Mesenchymal stem cell (in vitro differentiated cells and primary cell): ENCODE measurements around the gene UBL3.

Experiments used
- DNase-seq: peaks from one replicate; pipeline ENCODE4 v3.0.0-alpha.2; 2013
- H2AFZ ChIP-seq: one replicate; pipeline ENCODE4 v1.6.1; 2013; ENCODE audit warnings: low read depth, mild to moderate bottlenecking, control low read depth, inconsistent platforms, low read length, moderate library complexity
- H2AK5ac ChIP-seq: 2 replicates; pipeline ENCODE4 v1.6.1; 2013; ENCODE audit warnings: low read length, moderate library complexity, mild to moderate bottlenecking, inconsistent platforms; ENCODE audit not compliant: severe bottlenecking
- H2BK120ac ChIP-seq: one replicate; pipeline ENCODE4 v1.6.1; 2013; ENCODE audit warnings: low read depth, mild to moderate bottlenecking, inconsistent platforms, low read length, moderate library complexity
- H2BK12ac ChIP-seq, 2 experiments: one replicate each; pipeline ENCODE4 v1.6.1; 2013; ENCODE audit warnings: inconsistent platforms in 2 of 2, low read length in 2 of 2, mild to moderate bottlenecking in 2 of 2, moderate library complexity in 2 of 2, control low read depth in 1 of 2
- H2BK15ac ChIP-seq: one replicate; pipeline ENCODE4 v1.6.1; 2013; ENCODE audit warnings: mild to moderate bottlenecking, low read depth, inconsistent platforms; ENCODE audit not compliant: poor library complexity, severe bottlenecking
- H2BK5ac ChIP-seq: 2 replicates; pipeline ENCODE4 v1.6.1; 2013; ENCODE audit warnings: low read depth, mild to moderate bottlenecking, low read length, control low read depth, inconsistent platforms; ENCODE audit not compliant: poor library complexity, severe bottlenecking
- H3K14ac ChIP-seq, 2 experiments: one replicate each; pipeline ENCODE4 v1.6.1; 2013; ENCODE audit warnings: inconsistent platforms in 2 of 2, low read length in 2 of 2, control low read depth in 1 of 2, mild to moderate bottlenecking in 1 of 2, moderate library complexity in 1 of 2
- H3K18ac ChIP-seq, 2 experiments: one replicate each; pipeline ENCODE4 v1.6.1; 2013; ENCODE audit warnings: inconsistent platforms in 2 of 2, low read length in 2 of 2, control low read depth in 1 of 2, low read depth in 1 of 2, mild to moderate bottlenecking in 1 of 2
- H3K23ac ChIP-seq, 2 experiments: one replicate each; pipeline ENCODE4 v1.6.1; 2013; ENCODE audit warnings: inconsistent platforms in 2 of 2, low read length in 2 of 2, mild to moderate bottlenecking in 2 of 2, moderate library complexity in 2 of 2, control low read depth in 1 of 2
- H3K27ac ChIP-seq: 2 replicates; pipeline ENCODE4 v1.5.1; 2013; ENCODE audit warnings: mild to moderate bottlenecking, moderate library complexity, low read length, control low read depth, inconsistent platforms; ENCODE audit not compliant: poor library complexity, severe bottlenecking
- H3K27me3 ChIP-seq, 2 experiments: 2 replicates each; pipeline versions ENCODE4 v1.6.1 to v1.7.0; 2013; ENCODE audit warnings: low read length in 2 of 2, mild to moderate bottlenecking in 2 of 2, moderate library complexity in 2 of 2, control low read depth in 1 of 2, inconsistent platforms in 1 of 2; ENCODE audit not compliant: control insufficient read depth in 1 of 2, insufficient read depth in 1 of 2
- H3K36me3 ChIP-seq, 2 experiments: 2 replicates each; pipeline versions ENCODE4 v1.6.1 to v1.7.0; 2013; ENCODE audit warnings: low read length in 2 of 2, control low read depth in 1 of 2, inconsistent platforms in 1 of 2, low read depth in 1 of 2, mild to moderate bottlenecking in 1 of 2; ENCODE audit not compliant: insufficient read depth in 2 of 2, control insufficient read depth in 1 of 2
- H3K4ac ChIP-seq, 2 experiments: one replicate each; pipeline ENCODE4 v1.6.1; 2013; ENCODE audit warnings: inconsistent platforms in 2 of 2, low read length in 2 of 2, mild to moderate bottlenecking in 2 of 2, moderate library complexity in 2 of 2, control low read depth in 1 of 2, low read depth in 1 of 2
- H3K4me1 ChIP-seq: 2 replicates; pipeline ENCODE4 v1.6.1; 2013; ENCODE audit warnings: low read depth, low read length, control low read depth; ENCODE audit not compliant: control insufficient read depth, insufficient read depth
- H3K4me2 ChIP-seq: 2 replicates; pipeline ENCODE4 v1.6.1; 2013; ENCODE audit warnings: low read length, mild to moderate bottlenecking, inconsistent platforms; ENCODE audit not compliant: poor library complexity, severe bottlenecking
- H3K4me3 ChIP-seq, 2 experiments: 2 replicates each; pipeline versions ENCODE4 v1.5.1 to v1.7.0; 2013; ENCODE audit warnings: low read length in 2 of 2, mild to moderate bottlenecking in 2 of 2, control low read depth in 1 of 2, low read depth in 1 of 2; ENCODE audit not compliant: insufficient read depth in 1 of 2
- H3K79me1 ChIP-seq: replicated peaks from 2 replicates; pipeline ENCODE4 v1.6.1; 2013; ENCODE audit warnings: mild to moderate bottlenecking, control low read depth, low read length, inconsistent platforms; ENCODE audit not compliant: poor library complexity, severe bottlenecking
- H3K9ac ChIP-seq: 2 replicates; pipeline ENCODE4 v1.7.0; 2013; ENCODE audit warnings: mild to moderate bottlenecking, low read length, moderate library complexity
- H3K9me3 ChIP-seq: 2 replicates; pipeline ENCODE4 v1.7.0; 2013; ENCODE audit warnings: mild to moderate bottlenecking, low read length; ENCODE audit not compliant: control insufficient read depth
- H4K8ac ChIP-seq: one replicate; pipeline ENCODE4 v1.6.1; 2013; ENCODE audit warnings: inconsistent platforms, mild to moderate bottlenecking, low read length, moderate library complexity
- H4K91ac ChIP-seq: one replicate; pipeline ENCODE4 v1.6.1; 2013; ENCODE audit warnings: mild to moderate bottlenecking, low read length, inconsistent platforms
- WGBS: methylation state at CpG from one replicate; pipeline ENCODE4 v1.1.7; 2013; ENCODE audit warnings: mixed read lengths; 5-methylcytosine and 5-hydroxymethylcytosine counted together

The UBL3 gene

GRCh38 chr13:29882076-29882475 lies 31.7 kb upstream of the UBL3 start:
- peaks cover 2% of the 10 kb centered on the region for H3K4me1 ChIP-seq
- no peak overlapping the region for H2BK120ac ChIP-seq
- no peak overlapping the region for H3K27ac ChIP-seq
- H3K4me2 ChIP-seq: no peak overlapping the region
- 0% methylated on average over 1 of the region's 1 CpG for whole genome bisulfite sequencing
- H3K4me3 ChIP-seq: no peak overlapping the region
- no peak overlapping the region for H2AK5ac ChIP-seq
- no peak overlapping the region for H4K91ac ChIP-seq
- H3K9ac ChIP-seq: no peak overlapping the region
- H3K36me3 ChIP-seq: no peaks in the 10 kb centered on the region
- H3K9me3 ChIP-seq: no peaks in the 10 kb centered on the region
- H3K27me3 ChIP-seq: peaks cover 0 to 11% of the 10 kb centered on the region in 2 experiments
- H3K18ac ChIP-seq: no peak overlapping the region
- H3K79me1 ChIP-seq: no peaks in the 10 kb centered on the region
- no peak for DNase-seq
- no peak overlapping the region for H2BK15ac ChIP-seq
- H2AFZ ChIP-seq: no peak overlapping the region
- H4K8ac ChIP-seq: no peak overlapping the region
- H2BK5ac ChIP-seq: no peak overlapping the region
- no peak overlapping the region for H3K4ac ChIP-seq
- no peak overlapping the region for H3K14ac ChIP-seq
- no peak overlapping the region for H3K23ac ChIP-seq
- H2BK12ac ChIP-seq: no peak overlapping the region

DNA sequence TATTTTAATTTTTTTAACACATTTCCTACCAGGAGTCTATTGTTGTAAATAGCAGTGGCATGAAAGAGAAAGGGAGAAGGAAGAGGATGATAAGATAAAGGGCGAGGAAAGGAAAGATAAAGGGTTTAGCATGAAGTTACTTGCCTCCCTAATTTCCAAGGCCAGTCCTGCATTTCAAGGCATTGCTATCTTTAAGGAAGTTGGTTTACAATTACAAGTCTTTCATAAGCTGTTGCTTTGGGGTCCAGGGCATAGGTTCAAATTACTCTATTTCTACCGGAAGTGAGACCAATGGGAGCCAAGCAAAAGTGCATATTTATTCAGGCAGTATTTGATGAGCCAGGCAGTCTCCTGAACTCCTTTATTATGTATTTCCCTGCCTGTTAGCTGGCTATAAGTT lies 27.7 kb upstream of the UBL3 start:
- H2BK5ac ChIP-seq: no peak overlapping the region
- no peak overlapping the region for H2BK12ac ChIP-seq
- H2BK15ac ChIP-seq: no peak overlapping the region
- no peak overlapping the region for H3K4me3 ChIP-seq
- no peak overlapping the region for H3K18ac ChIP-seq
- no peak overlapping the region for H2BK120ac ChIP-seq
- H3K27ac ChIP-seq: no peak overlapping the region
- no peak overlapping the region for H4K8ac ChIP-seq
- H3K9me3 ChIP-seq: no peaks in the 10 kb centered on the region
- no peak overlapping the region for H2AFZ ChIP-seq
- no peak overlapping the region for H3K9ac ChIP-seq
- H3K79me1 ChIP-seq: no peaks in the 10 kb centered on the region
- no peak overlapping the region for H3K23ac ChIP-seq
- WGBS: 46% methylated on average over 2 of the region's 2 CpGs
- no peak overlapping the region for H2AK5ac ChIP-seq
- no peak overlapping the region for H3K14ac ChIP-seq
- no peak overlapping the region for H3K4ac ChIP-seq
- no peak overlapping the region for H3K4me2 ChIP-seq
- H3K27me3 ChIP-seq: peaks cover 0 to 19% of the 10 kb centered on the region in 2 experiments
- no peak overlapping the region for H4K91ac ChIP-seq
- no peak for DNase-seq
- H3K36me3 ChIP-seq: no peaks in the 10 kb centered on the region
- no peaks in the 10 kb centered on the region for H3K4me1 ChIP-seq

DNA sequence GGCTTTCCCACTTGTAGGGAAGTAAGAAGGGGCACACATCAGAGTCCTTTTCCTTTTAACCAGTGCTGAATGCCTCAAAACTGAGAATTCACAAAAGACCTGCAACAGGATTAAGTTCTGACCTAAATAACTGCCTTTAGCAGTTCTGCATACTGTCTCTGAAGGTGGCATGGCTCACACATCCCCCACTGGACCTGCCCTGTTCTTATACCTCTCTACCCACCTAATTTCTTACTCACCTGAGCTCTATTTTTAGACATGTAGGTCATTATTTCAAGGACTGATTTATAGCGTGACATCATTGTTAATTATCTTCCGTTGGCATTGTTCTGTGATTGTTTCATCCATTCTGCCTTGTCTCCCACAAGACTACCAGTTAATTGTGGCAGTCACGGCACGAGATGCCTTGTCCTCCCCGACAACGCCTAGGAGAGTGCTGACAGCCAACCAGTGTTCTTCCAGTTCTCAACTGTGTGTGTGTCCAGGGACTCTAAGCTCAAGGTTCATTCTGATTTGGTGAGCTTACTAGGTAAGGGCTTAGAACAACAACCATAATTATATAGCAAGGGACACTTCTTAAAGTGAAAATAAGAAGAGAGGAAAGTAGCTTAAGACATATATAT lies 27.1 kb upstream of the UBL3 start:
- Histone ChIP-seq H3K9me3 (no peaks in the 10 kb centered on the region), H3K27me3 (peaks cover 0 to 21% of the 10 kb centered on the region in 2 experiments), H3K14ac (no peak overlapping the region), H2BK15ac (no peak overlapping the region), H4K8ac (no peak overlapping the region), H3K9ac (no peak overlapping the region), H3K23ac (no peak overlapping the region), H2AK5ac (no peak overlapping the region), H2BK12ac (no peak overlapping the region), H2BK5ac (no peak overlapping the region), H3K4me3 (no peak overlapping the region), H3K4me1 (no peaks in the 10 kb centered on the region), H3K36me3 (no peaks in the 10 kb centered on the region), H3K79me1 (no peaks in the 10 kb centered on the region), H3K27ac (no peak overlapping the region), H3K4me2 (no peak overlapping the region), H2AFZ (no peak overlapping the region), H3K18ac (no peak overlapping the region), H2BK120ac (no peak overlapping the region), H3K4ac (no peak overlapping the region), H4K91ac (no peak overlapping the region)
- DNase-seq: no peak
- WGBS: 66% methylated on average over 6 of the region's 6 CpGs

DNA sequence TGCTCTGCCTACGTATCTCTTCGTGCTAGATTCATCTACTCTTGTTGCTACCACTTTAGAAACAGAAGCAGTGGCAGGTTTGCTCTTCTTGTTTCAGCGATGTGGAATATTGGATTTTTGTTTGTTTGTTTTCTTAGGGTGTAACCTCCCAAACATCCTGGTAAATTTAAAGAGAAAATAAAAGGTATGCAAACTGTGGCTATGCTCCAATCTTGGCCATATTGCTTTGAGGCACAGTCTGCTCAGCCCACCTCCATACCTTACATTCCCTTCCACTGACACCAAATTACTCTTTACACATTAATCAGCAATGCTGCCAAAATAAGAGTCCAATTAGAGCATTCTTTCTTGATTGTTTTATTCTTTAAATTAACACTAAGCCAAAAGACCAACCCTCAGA lies 25.2 kb upstream of the UBL3 start:
- whole genome bisulfite sequencing: no CpG with 5 or more reads among the region's 3 CpGs
- H2AFZ ChIP-seq: no peak overlapping the region

More for the DNA sequence above, 25.2 kb upstream of the UBL3 start:
- Histone ChIP-seq H3K4me3 (no peak overlapping the region), H2AK5ac (no peak overlapping the region), H2BK120ac (no peak overlapping the region), H4K91ac (no peak overlapping the region), H3K9me3 (no peaks in the 10 kb centered on the region), H2BK15ac (no peak overlapping the region), H2BK12ac (no peak overlapping the region), H3K4me1 (no peaks in the 10 kb centered on the region), H3K36me3 (no peaks in the 10 kb centered on the region), H4K8ac (no peak overlapping the region), H3K18ac (no peak overlapping the region), H3K4ac (no peak overlapping the region), H3K23ac (no peak overlapping the region), H3K9ac (no peak overlapping the region), H3K4me2 (no peak overlapping the region), H3K79me1 (no peaks in the 10 kb centered on the region), H3K14ac (no peak overlapping the region), H2BK5ac (no peak overlapping the region), H3K27ac (no peak overlapping the region), H3K27me3 (peaks cover 0 to 22% of the 10 kb centered on the region in 2 experiments)
- no peak for DNase-seq
